Measurements from ENCODE around the gene PADI4.

GRCh38 chr1:17292299-17293160, 15.5 kb upstream of the PADI4 start:
- TF ChIP-seq, protein P1, sequence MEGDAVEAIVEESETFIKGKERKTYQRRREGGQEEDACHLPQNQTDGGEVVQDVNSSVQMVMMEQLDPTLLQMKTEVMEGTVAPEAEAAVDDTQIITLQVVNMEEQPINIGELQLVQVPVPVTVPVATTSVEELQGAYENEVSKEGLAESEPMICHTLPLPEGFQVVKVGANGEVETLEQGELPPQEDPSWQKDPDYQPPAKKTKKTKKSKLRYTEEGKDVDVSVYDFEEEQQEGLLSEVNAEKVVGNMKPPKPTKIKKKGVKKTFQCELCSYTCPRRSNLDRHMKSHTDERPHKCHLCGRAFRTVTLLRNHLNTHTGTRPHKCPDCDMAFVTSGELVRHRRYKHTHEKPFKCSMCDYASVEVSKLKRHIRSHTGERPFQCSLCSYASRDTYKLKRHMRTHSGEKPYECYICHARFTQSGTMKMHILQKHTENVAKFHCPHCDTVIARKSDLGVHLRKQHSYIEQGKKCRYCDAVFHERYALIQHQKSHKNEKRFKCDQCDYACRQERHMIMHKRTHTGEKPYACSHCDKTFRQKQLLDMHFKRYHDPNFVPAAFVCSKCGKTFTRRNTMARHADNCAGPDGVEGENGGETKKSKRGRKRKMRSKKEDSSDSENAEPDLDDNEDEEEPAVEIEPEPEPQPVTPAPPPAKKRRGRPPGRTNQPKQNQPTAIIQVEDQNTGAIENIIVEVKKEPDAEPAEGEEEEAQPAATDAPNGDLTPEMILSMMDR (IDR thresholded peaks at IDR 0.05) = no peak
- no peak for TF ChIP-seq POLR2A (IDR thresholded peaks at IDR 0.05)
